GM23248 (cell line): Measurements from ENCODE around the gene TULP4. TPM values are rescaled to one million over a fixed set of nuclear protein-coding genes. Genes with fewer than 3 reads are reported as not detected.

ENCODE experiments used
- DNase-seq: peaks from one replicate; pipeline ENCODE4 v3.0.0-alpha.2; 2015
- H2AFZ ChIP-seq: fragments of 200-600 bp; sonication (generic); 2 replicates; pipeline ENCODE4 v1.6.1; 2016; ENCODE audit warnings: antibody characterized with exemption
- H3F3A ChIP-seq: fragments of 200-600 bp; sonication (generic); 2 replicates; pipeline ENCODE4 v1.6.1; 2016; ENCODE audit warnings: mild to moderate bottlenecking, antibody characterized with exemption, mixed run types; ENCODE audit not compliant: insufficient read depth
- H3K27ac ChIP-seq: fragments of 200-600 bp; sonication (generic); 2 replicates; pipeline ENCODE4 v1.5.1; 2016; ENCODE audit warnings: mild to moderate bottlenecking
- H3K27me3 ChIP-seq: fragments of 200-600 bp; sonication (generic); replicated peaks from 2 replicates; pipeline ENCODE4 v1.6.1; 2016; ENCODE audit warnings: mild to moderate bottlenecking; ENCODE audit not compliant: insufficient read depth
- H3K36me3 ChIP-seq: fragments of 200-600 bp; sonication (generic); 2 replicates; pipeline ENCODE4 v1.6.1; 2016; ENCODE audit warnings: low read depth, mild to moderate bottlenecking
- H3K4me1 ChIP-seq: fragments of 200-600 bp; sonication (generic); 2 replicates; pipeline ENCODE4 v1.6.1; 2016; ENCODE audit warnings: mild to moderate bottlenecking; ENCODE audit not compliant: insufficient read depth
- H3K4me2 ChIP-seq: fragments of 200-600 bp; sonication (generic); one replicate; pipeline ENCODE4 v1.6.1; 2016; ENCODE audit warnings: mild to moderate bottlenecking; ENCODE audit not compliant: unreplicated experiment
- H3K4me3 ChIP-seq: fragments of 200-600 bp; sonication (generic); 2 replicates; pipeline ENCODE4 v1.5.1; 2016; ENCODE audit warnings: mild to moderate bottlenecking
- H3K79me2 ChIP-seq: fragments of 200-600 bp; sonication (generic); 2 replicates; pipeline ENCODE4 v1.6.1; 2016; ENCODE audit warnings: mild to moderate bottlenecking; ENCODE audit not compliant: insufficient read depth
- H3K9ac ChIP-seq: fragments of 200-600 bp; sonication (generic); 2 replicates; pipeline ENCODE4 v1.6.1; 2016; ENCODE audit warnings: mild to moderate bottlenecking
- H3K9me2 ChIP-seq: fragments of 200-600 bp; sonication (generic); 2 replicates; pipeline ENCODE4 v1.6.1; 2016; ENCODE audit warnings: mixed run types, mild to moderate bottlenecking, moderate library complexity; ENCODE audit not compliant: insufficient read depth
- H3K9me3 ChIP-seq: fragments of 200-600 bp; sonication (generic); one replicate; pipeline ENCODE4 v1.6.1; 2017; ENCODE audit warnings: low read depth
- H4K20me1 ChIP-seq: fragments of 200-600 bp; sonication (generic); 2 replicates; pipeline ENCODE4 v1.6.0; 2016; ENCODE audit not compliant: insufficient read depth
- EZH2 ChIP-seq: fragments of 200-600 bp; sonication (generic); IDR thresholded peaks from 2 replicates; pipeline ENCODE4 v1.6.1; 2018; ENCODE audit warnings: antibody characterized with exemption, mild to moderate bottlenecking; ENCODE audit not compliant: insufficient read depth, poor library complexity, severe bottlenecking
- EZH2phosphoT487 ChIP-seq: fragments of 200-600 bp; sonication (generic); IDR thresholded peaks from 2 replicates; pipeline ENCODE4 v1.6.1; 2018; ENCODE audit warnings: antibody characterized with exemption, moderate library complexity, mild to moderate bottlenecking, low read depth; ENCODE audit not compliant: insufficient read depth
- WGBS, 2 experiments: methylation state at CpG; one replicate each; pipeline ENCODE4 v1.1.6; 2015 to 2017; ENCODE audit warnings: low lambda C conversion rate in 2 of 2, low coverage in 1 of 2; ENCODE audit errors: missing lambda C conversion rate in 2 of 2; 5-methylcytosine and 5-hydroxymethylcytosine counted together
- in situ Hi-C: fragments of 300-500 bp; cut with MboI; formaldehyde crosslinking; loops from 2 replicates; pipeline ENCODE4 v1.15.0; 2020
- polyA plus RNA-seq: library from polyadenylated mRNA; unstranded; fragments of >200 nt; fragmentation: Nextera tagmentation; extraction: Ambion mirVana; gene quantifications from 2 replicates; pipeline ENCODE4 v1.2.1, GENCODE V29; 2016
- total RNA-seq: library from RNA; depleted of rRNA; stranded (reverse); fragments of >200 nt; shearing (Covaris generic); gene quantifications from 2 replicates; pipeline ENCODE4 v1.2.3, GENCODE V29; 2014

The TULP4 gene
- total and polyA plus RNA-seq, 2 experiments from 2014 or later, result 21.5 to 38.7 TPM

GRCh38 chr6:158500016-158500735 is 187.9 kb downstream of the TULP4 start:
- Histone ChIP-seq H4K20me1 (no peaks in the 10 kb centered on the region), H3K79me2 (no peaks in the 10 kb centered on the region), H3K9me3 (no peaks in the 10 kb centered on the region), H3K9me2 (no peaks in the 10 kb centered on the region), H3K4me2 (peak overlapping the region; percentile 47), H2AFZ (no peak overlapping the region), H3K4me3 (no peak overlapping the region), H3K36me3 (no peaks in the 10 kb centered on the region), H3F3A (peaks cover 8% of the 10 kb centered on the region; the same call in 1 of the 2 replicates), H3K4me1 (peaks cover 5% of the 10 kb centered on the region), H3K27me3 (no peaks in the 10 kb centered on the region), H3K9ac (no peak overlapping the region), H3K27ac (no peak overlapping the region)
- in situ Hi-C loops, result no loop called here
- WGBS, 2 experiments, result 74 to 76% methylated on average over 8 of the region's 8 CpGs
- TF ChIP-seq EZH2phosphoT487 (no peak), EZH2 (no peak)
- DNase-seq, result peak; percentile 72

GRCh38 chr6:158501360-158502262 is 189.3 kb downstream of the TULP4 start:
- no peak for DNase-seq
- H3K9ac ChIP-seq, result no peak overlapping the region
- H3K4me1 ChIP-seq, result peaks cover 5% of the 10 kb centered on the region
- H3K27ac ChIP-seq, result no peak overlapping the region
- no peaks in the 10 kb centered on the region for H4K20me1 ChIP-seq
- H3K9me2 ChIP-seq, result no peaks in the 10 kb centered on the region
- no peaks in the 10 kb centered on the region for H3K36me3 ChIP-seq
- H3K4me2 ChIP-seq, result no peak overlapping the region
- no peaks in the 10 kb centered on the region for H3K9me3 ChIP-seq
- H3K4me3 ChIP-seq, result no peak overlapping the region
- TF ChIP-seq EZH2phosphoT487 (no peak), EZH2 (no peak)
- H3F3A ChIP-seq, result peaks cover 8% of the 10 kb centered on the region; the same call in 1 of the 2 replicates
- no peaks in the 10 kb centered on the region for H3K27me3 ChIP-seq
- in situ Hi-C loops, result no loop called here
- WGBS, 2 experiments, result 96 to 97% methylated on average over 23 to 26 of the region's 26 CpGs
- H3K79me2 ChIP-seq, result no peaks in the 10 kb centered on the region
- H2AFZ ChIP-seq, result no peak overlapping the region

- H3K9ac ChIP-seq, result no peak overlapping the region
- no peaks in the 10 kb centered on the region for H3K9me2 ChIP-seq
- DNase-seq, result no peak
- 96 to 99% methylated on average over 15 to 43 of the region's 43 CpGs for WGBS, 2 experiments
- TF ChIP-seq EZH2, result no peak
- no peak for TF ChIP-seq EZH2phosphoT487
- peaks cover 3% of the 10 kb centered on the region; the same call in 1 of the 2 replicates for H3K36me3 ChIP-seq
- H3K27me3 ChIP-seq, result no peaks in the 10 kb centered on the region
- no peak overlapping the region for H2AFZ ChIP-seq
- H3F3A ChIP-seq, result peaks cover 8% of the 10 kb centered on the region; the same call in 1 of the 2 replicates
- H3K4me1 ChIP-seq, result peaks cover 5% of the 10 kb centered on the region
- no peak overlapping the region for H3K4me2 ChIP-seq
- no peaks in the 10 kb centered on the region for H3K79me2 ChIP-seq
- H3K4me3 ChIP-seq, result no peak overlapping the region
- H4K20me1 ChIP-seq, result no peaks in the 10 kb centered on the region
- in situ Hi-C loops, result no loop called here
- H3K27ac ChIP-seq, result no peak overlapping the region
- no peaks in the 10 kb centered on the region for H3K9me3 ChIP-seq
These were observed 190.1 kb downstream of the TULP4 start for GRCh38 chr6:158502263-158502950.

- no peaks in the 10 kb centered on the region for H4K20me1 ChIP-seq
- H3K27ac ChIP-seq, result no peak overlapping the region
- H3K27me3 ChIP-seq, result no peaks in the 10 kb centered on the region
- no peaks in the 10 kb centered on the region for H3K9me3 ChIP-seq
- no peaks in the 10 kb centered on the region for H3K79me2 ChIP-seq
- in situ Hi-C loops, result no loop called here
- H3K9me2 ChIP-seq, result no peaks in the 10 kb centered on the region
- peaks cover 3% of the 10 kb centered on the region; the same call in 1 of the 2 replicates for H3K36me3 ChIP-seq
- no peak overlapping the region for H3K4me2 ChIP-seq
- no peak overlapping the region for H3K9ac ChIP-seq
- H3K4me3 ChIP-seq, result no peak overlapping the region
- no peak for DNase-seq
- H2AFZ ChIP-seq, result no peak overlapping the region
- peaks cover 8% of the 10 kb centered on the region; the same call in 1 of the 2 replicates for H3F3A ChIP-seq
- 97 to 100% methylated on average over 5 to 7 of the region's 7 CpGs for WGBS, 2 experiments
- H3K4me1 ChIP-seq, result peaks cover 5% of the 10 kb centered on the region
- no peak for TF ChIP-seq EZH2
- no peak for TF ChIP-seq EZH2phosphoT487
These were observed 191.0 kb downstream of the TULP4 start for GRCh38 chr6:158503222-158503621.
